ENCODE data around the gene MDM4. TPM values are rescaled to one million over a fixed set of nuclear protein-coding genes. Genes with fewer than 3 reads are reported as not detected.
"Not testable (repeated sequence)": the region's sequence is repeated elsewhere in the genome, so short reads cannot be mapped to it uniquely, and the experiment has no call there.

Gene MDM4
- total RNA-seq, 1 donor from 2014 or later, result 85.5 TPM

DNA sequence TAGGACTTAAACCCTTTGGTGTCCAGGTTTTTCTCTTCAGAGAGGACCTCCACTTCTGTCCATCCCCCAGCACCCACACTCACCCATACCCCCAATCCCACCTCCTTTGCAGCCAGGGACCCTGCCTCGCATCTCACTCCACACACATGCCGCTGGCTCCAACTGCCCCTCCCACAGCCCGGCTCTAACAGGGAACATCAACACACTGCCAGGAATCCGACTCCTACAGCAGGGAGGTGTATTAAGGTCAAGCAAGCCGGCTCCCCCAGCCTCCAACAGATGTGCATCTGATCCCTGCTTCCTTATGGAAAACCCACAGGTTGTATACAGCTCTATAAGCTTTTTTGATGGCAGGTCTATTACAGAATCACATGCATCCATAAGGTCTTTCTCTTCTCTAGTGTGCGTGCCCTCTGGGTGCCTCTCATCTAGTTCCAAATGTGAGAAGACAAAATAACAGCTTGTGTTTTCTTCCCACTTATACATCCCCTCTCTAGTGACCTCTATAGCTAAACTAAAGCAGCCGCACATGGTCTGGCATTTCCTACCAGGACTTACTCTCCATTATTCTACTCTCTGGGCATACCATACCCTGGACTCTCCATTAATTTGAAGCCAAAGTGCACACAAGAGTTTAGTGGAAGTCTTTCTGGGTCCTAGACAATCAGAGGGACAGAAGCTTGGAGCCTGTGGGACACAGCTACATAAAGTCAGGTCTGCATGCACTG lies 37.9 kb upstream of the MDM4 start:
- intact Hi-C loops (cut with micrococcal nuclease), result no loop called here
- Mint-ChIP-seq H3K9me3 (no peaks in the 10 kb centered on the region), H3K27ac (no peak overlapping the region), H3K4me3 (no peak overlapping the region), H3K4me1 (peaks cover 42% of the 10 kb centered on the region), H3K36me3 (ENCODE audit: low read depth) (peaks cover 4% of the 10 kb centered on the region), H3K27me3 (no peaks in the 10 kb centered on the region)
- DNase-seq, result no peak

DNA sequence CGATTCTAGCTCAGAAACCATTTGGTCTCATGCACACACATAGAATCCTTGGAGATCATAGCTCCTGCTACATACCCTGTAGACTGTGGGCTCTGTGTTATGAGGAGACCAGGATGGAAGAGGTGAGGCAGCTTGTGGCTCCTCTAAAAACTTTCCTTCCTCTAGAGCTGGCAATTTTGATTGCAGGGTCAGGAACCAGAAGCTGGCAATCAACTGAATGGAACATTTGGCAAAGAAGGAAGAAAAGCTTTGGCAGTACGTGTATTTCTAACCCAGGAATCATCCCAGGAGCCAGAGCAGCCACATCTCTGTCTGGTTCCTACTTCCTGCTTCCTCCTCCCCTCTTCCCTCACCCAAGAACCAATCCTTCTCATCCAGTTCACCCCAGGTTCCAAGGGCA lies 37.3 kb upstream of the MDM4 start:
- Mint-ChIP-seq H3K4me1 (peaks cover 45% of the 10 kb centered on the region), H3K9me3 (no peaks in the 10 kb centered on the region), H3K27me3 (no peaks in the 10 kb centered on the region), H3K4me3 (no peak overlapping the region), H3K36me3 (ENCODE audit: low read depth) (peaks cover 4% of the 10 kb centered on the region), H3K27ac (no peak overlapping the region)
- intact Hi-C loops (cut with micrococcal nuclease), result no loop called here
- no peak for DNase-seq

DNA sequence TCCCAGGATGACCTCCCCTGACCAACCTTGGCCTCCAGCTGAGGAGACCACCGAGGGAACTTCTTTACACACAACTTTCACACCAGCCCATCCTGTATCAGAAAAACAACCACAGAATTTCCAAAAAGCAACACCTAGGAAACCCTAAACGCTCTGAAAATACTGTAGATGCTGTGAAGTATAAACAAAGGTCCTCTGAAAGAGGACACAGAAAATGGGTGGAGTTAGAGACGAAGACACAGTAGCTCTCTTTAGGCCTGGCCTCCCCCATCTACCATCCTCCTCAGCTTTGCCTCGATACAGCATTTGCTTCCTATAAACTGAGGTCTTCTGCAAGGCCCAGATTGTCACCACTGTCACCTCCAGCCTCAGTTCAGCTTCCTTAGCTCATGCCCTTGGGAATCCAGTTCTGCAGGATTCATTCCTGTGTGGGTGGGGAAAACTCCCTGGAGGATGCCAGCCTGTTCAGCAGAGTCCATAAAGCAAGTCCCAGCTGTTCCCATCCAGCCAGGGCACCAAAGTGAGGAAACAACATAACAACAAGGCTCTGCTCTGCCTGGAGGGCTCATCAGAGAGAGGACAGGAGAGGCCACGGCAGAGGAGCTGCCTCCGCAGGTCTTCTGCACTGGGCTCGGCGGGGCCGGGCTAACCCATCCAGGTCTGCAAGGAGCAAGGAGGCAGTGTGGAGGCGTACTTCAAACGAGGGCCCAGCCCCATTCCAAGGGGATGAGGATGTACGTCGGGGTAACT lies 36.6 kb upstream of the MDM4 start:
- Mint-ChIP-seq H3K36me3 (ENCODE audit: low read depth) (peaks cover 4% of the 10 kb centered on the region), H3K9me3 (no peaks in the 10 kb centered on the region), H3K4me3 (no peak overlapping the region), H3K27ac (peak overlapping the region; percentile 19), H3K27me3 (no peaks in the 10 kb centered on the region), H3K4me1 (peaks cover 45% of the 10 kb centered on the region)
- intact Hi-C loops (cut with micrococcal nuclease), result no loop called here
- no peak for DNase-seq

GRCh38 chr1:204480515-204480914 lies 35.7 kb upstream of the MDM4 start:
- H3K4me3 Mint-ChIP-seq, result no peak overlapping the region
- no peak overlapping the region for H3K27ac Mint-ChIP-seq
- H3K4me1 Mint-ChIP-seq, result peaks cover 40% of the 10 kb centered on the region
- H3K36me3 Mint-ChIP-seq (ENCODE audit: low read depth), result peaks cover 2% of the 10 kb centered on the region
- intact Hi-C loops (cut with micrococcal nuclease), result no loop called here
- no peak for DNase-seq
- H3K27me3 Mint-ChIP-seq, result no peaks in the 10 kb centered on the region
- no peaks in the 10 kb centered on the region for H3K9me3 Mint-ChIP-seq

DNA sequence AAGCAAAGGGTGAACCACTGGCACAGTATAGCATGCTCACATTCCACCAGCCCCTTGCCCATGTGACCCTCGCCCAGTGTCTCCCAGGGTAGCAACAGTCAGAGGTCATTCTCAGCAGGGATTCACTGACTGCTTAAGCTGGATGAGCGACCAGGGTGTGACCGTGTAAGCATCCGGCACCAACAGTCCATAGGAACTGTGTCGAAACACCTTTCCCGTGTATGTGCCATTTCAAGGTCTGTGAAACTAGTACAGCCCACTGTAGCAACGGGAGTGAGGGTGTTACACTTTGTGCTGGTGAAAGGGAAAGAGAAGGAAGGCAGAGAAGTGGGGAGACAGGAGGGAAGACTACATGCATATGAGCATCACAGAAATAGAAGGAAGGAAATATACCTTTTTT lies 32.4 kb upstream of the MDM4 start:
- intact Hi-C loops (cut with micrococcal nuclease), result no loop called here

GRCh38 chr1:204486513-204487255 lies 29.5 kb upstream of the MDM4 start:
- H3K27me3 Mint-ChIP-seq; intact Hi-C loops (cut with micrococcal nuclease); H3K27ac Mint-ChIP-seq; DNase-seq; H3K9me3 Mint-ChIP-seq; H3K4me3 Mint-ChIP-seq: not testable (repeated sequence)
- peaks cover 14% of the 10 kb centered on the region for H3K36me3 Mint-ChIP-seq (ENCODE audit: low read depth)
- peaks cover 21% of the 10 kb centered on the region for H3K4me1 Mint-ChIP-seq

More for the DNA sequence above, 32.4 kb upstream of the MDM4 start:
- Mint-ChIP-seq H3K4me3 (no peak overlapping the region), H3K9me3 (no peaks in the 10 kb centered on the region), H3K27ac (no peak overlapping the region), H3K4me1 (peaks cover 31% of the 10 kb centered on the region), H3K27me3 (no peaks in the 10 kb centered on the region), H3K36me3 (ENCODE audit: low read depth) (peaks cover 11% of the 10 kb centered on the region)
- DNase-seq, result no peak

DNA sequence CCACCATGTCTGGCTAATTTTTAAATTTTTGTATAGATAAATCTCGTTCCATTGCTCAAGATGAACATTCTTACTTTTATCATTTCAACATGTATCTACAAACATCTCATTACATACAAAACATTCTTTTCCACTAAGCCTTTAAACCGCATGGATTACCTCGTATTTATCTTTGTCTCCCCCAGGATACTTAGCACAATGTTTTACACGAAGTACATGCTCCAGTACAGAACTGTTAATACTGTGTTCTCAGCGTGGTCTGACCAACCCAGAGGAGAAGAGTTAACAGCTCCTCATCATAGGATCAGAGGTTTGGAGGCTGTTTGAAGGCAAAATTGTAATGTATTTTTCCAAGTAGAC lies 29.0 kb upstream of the MDM4 start:
- H3K4me1 Mint-ChIP-seq, result peaks cover 26% of the 10 kb centered on the region
- no peaks in the 10 kb centered on the region for H3K27me3 Mint-ChIP-seq
- DNase-seq, result no peak
- H3K27ac Mint-ChIP-seq, result no peak overlapping the region
- peaks cover 14% of the 10 kb centered on the region for H3K36me3 Mint-ChIP-seq (ENCODE audit: low read depth)
- no peaks in the 10 kb centered on the region for H3K9me3 Mint-ChIP-seq
- intact Hi-C loops (cut with micrococcal nuclease), result no loop called here
- H3K4me3 Mint-ChIP-seq, result no peak overlapping the region

DNA sequence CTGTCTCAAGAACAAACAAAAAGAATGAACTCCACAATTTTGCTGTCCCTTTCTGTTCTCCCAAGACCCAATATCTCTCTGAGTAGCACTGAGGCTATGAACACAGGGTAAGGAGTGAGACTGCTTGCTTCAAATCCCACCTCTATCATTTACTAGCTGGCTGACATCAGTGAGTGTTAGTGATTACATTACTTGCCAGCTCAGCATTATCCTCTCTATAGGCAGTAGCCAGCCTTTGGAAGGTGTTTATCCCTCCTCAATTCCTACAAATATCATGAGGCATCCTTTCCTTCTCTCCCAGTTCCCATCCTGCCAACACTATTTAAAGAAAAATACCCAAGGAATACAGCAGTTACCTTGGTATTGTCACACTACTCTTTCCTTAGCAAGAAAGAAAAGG lies 24.6 kb upstream of the MDM4 start:
- Mint-ChIP-seq H3K27ac (no peak overlapping the region), H3K4me3 (peak overlapping the region; percentile 10), H3K27me3 (no peaks in the 10 kb centered on the region), H3K9me3 (no peaks in the 10 kb centered on the region), H3K36me3 (ENCODE audit: low read depth) (peaks cover 14% of the 10 kb centered on the region), H3K4me1 (peaks cover 47% of the 10 kb centered on the region)
- intact Hi-C loops (cut with micrococcal nuclease), result loop anchor here (5.0 kb wide), 1 partner anchor 339 kb away; the partner anchor contains the start of gene ETNK2
- no peak for DNase-seq

- H3K27me3 Mint-ChIP-seq, result peaks cover 2% of the 10 kb centered on the region
- H3K4me3 Mint-ChIP-seq, result peak overlapping the region; percentile 98
- H3K4me1 Mint-ChIP-seq, result peaks cover 46% of the 10 kb centered on the region
- peak; percentile 79 for DNase-seq
- H3K27ac Mint-ChIP-seq, result peak overlapping the region; percentile 89
- no peaks in the 10 kb centered on the region for H3K9me3 Mint-ChIP-seq
- intact Hi-C loops (cut with micrococcal nuclease), result loop anchor here (5.0 kb wide), 1 partner anchor 341 kb away; the partner anchor contains the start of gene ETNK2
- peaks cover 10% of the 10 kb centered on the region for H3K36me3 Mint-ChIP-seq (ENCODE audit: low read depth)
Observed at GRCh38 chr1:204493145-204493983, 22.8 kb upstream of the MDM4 start.

DNA sequence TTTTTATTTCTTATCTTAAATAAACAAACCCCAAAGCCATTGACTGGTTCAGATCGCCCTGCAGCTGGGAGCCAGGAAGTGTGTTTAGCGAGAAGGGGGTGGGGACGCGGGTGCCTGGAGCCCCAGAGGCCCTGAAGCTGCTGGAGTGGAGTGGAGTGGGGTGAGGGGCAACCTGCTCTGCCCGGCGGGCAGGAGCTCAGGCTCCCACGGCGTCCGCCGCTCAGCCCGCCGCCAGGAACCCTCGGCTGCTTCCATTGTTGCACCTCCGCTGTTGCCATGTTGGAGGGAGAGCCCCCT lies 22.3 kb upstream of the MDM4 start:
- Mint-ChIP-seq H3K4me1 (peaks cover 42% of the 10 kb centered on the region), H3K27me3 (peaks cover 2% of the 10 kb centered on the region), H3K36me3 (ENCODE audit: low read depth) (peaks cover 5% of the 10 kb centered on the region), H3K9me3 (no peaks in the 10 kb centered on the region), H3K4me3 (peak overlapping the region; percentile 98), H3K27ac (peak overlapping the region; percentile 89)
- intact Hi-C loops (cut with micrococcal nuclease), result loop anchor here (1.0 to 5.0 kb wide), 4 partner anchors 12 to 342 kb away; partner anchors contain the start of gene ETNK2
- peak; percentile 88 for DNase-seq

- Mint-ChIP-seq H3K9me3 (no peaks in the 10 kb centered on the region), H3K4me1 (peaks cover 45% of the 10 kb centered on the region), H3K4me3 (peak within 1 kb of the TSS; percentile 98), H3K27ac (peak within 1 kb of the TSS; percentile 96), H3K27me3 (peaks cover 2% of the 10 kb centered on the region), H3K36me3 (ENCODE audit: low read depth) (peaks cover 4% of the 10 kb centered on the region)
- DNase-seq, result peak; percentile 92
- intact Hi-C loops (cut with micrococcal nuclease), result loop anchor here (1.0 to 5.0 kb wide), 4 partner anchors 12 to 342 kb away; partner anchors contain the start of gene ETNK2
Observed at GRCh38 chr1:204494281-204495077, 21.7 kb upstream of the MDM4 start, which contains the start of gene PIK3C2B. Gene PIK3C2B, minus strand, starts transcription at chr1:204494805. Its CDS starts 25,003 bp downstream, at chr1:204469802.

DNA sequence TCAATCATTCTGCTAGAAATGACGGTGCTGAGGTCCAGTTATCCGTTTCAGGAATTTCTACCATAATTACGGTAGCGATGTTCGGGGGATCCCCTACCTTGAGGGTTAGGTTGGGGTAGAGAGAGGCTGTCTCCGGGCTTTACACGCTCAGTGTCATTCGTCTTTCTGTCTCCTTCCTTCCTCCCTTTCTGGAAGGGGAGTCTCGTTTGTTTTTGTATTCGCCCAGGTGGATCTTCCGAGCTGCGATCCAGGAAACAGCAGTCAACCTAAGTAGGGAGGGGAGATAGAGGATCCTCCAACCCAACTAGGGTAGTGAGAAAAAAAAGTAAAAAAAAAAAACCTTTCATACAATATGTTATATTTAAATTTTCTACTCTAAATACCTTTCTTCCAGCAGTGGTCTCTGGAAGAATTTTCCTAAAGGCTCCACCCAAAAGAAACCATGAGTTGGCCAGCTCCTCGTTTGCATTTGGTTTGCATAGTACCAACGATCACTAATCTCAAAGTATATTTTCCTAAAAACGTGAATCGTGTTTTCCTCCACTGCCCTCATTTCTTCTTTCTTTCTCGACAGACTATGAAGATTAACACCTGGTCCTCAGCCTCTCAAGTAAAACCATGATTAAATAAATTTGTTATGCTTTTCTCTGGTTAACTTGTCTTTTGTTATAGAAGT lies 21.0 kb upstream of the MDM4 start:
- Mint-ChIP-seq H3K9me3 (no peaks in the 10 kb centered on the region), H3K27ac (peak overlapping the region; percentile 96), H3K27me3 (peaks cover 2% of the 10 kb centered on the region), H3K36me3 (ENCODE audit: low read depth) (no peaks in the 10 kb centered on the region), H3K4me3 (peak overlapping the region; percentile 98), H3K4me1 (peaks cover 43% of the 10 kb centered on the region)
- DNase-seq, result no peak
- intact Hi-C loops (cut with micrococcal nuclease), result loop anchor here (2.0 kb wide), 2 partner anchors 42 to 332 kb away; no protein-coding TSS in a partner anchor

Data from activated CD4-positive, alpha-beta T cell treated with anti-CD3 and anti-CD28 coated beads, Interleukin-2, amount 10 ng/mL, durations not matched to agents 24 days and 14 days (primary cell).